C4-2B (cell line): Measurements from ENCODE around the gene FCRL5.

Experiments used
- CTCF ChIP-seq: fragments of 450-650 bp; conservative IDR thresholded peaks from 2 replicates; pipeline ENCODE4 v1.5.1; 2017; ENCODE audit warnings: mild to moderate bottlenecking
- ZFX ChIP-seq: fragments of 450-650 bp; IDR thresholded peaks from 2 replicates; pipeline ENCODE4 v1.6.1; 2017

DNA sequence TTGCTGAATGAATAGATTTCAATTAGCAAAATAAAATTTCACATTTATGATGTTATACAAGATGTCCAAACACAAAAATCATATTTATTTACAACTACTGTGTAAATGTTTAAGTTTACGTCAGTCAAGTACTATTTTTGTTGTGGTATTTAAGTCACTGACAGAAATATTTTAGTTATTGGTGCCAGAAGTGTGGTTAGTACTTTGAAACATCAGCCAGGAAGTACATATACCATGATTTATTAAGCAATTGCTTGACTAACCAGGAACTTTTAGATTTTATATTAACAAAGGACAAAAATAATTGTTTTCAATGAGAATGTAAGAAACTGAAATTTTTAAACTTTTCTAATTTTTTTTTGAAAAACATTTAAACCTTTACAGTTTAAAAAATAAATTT is 47.9 kb upstream of the FCRL5 start:
- TF ChIP-seq CTCF (no peak), ZFX (no peak)
